ENCODE data around the gene FIBIN. TPM values are rescaled to one million over a fixed set of nuclear protein-coding genes. Genes with fewer than 3 reads are reported as not detected.

The FIBIN gene
- total and polyA plus RNA-seq, 2 experiments from 2014 or later = 36.5 to 36.7 TPM

DNA sequence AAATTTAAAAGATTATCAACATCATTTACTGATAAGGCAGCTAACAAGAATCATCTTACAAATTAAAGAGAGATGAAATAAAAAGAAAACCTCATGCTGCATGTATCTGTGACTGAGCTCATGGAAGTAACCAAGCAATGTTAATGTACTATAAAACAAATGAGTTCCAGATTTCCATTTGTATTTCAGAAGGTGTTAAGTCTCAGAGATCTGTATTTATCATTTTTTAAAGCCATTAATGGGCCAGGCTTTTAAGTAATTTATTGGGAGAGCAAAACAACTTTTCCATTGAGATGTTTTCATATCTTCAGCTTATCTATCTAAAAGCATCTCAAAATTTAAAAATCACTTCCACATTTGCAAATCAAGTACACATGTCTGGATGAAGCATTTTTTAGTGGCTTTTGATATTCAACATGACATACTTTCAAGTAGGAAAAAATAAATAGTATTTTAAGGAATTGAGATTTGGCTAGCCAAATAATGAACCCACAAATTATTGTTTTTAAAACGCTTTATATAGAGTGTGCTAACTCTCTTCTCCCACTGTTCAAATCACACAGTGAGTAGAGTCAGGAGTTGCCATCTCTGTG, 28.8 kb downstream of the FIBIN start:
- no peaks in the 10 kb centered on the region for H3K9me2 ChIP-seq (replicated peaks; ENCODE audit: insufficient read depth)
- H3K9me3 ChIP-seq (ENCODE audit: low read depth) = no peaks in the 10 kb centered on the region
- no peak for DNase-seq (ENCODE audit: low spot score)
- no peak for TF ChIP-seq EZH2phosphoT487 (IDR thresholded peaks at IDR 0.05; ENCODE audit: low read depth, severe bottlenecking, unreplicated experiment)
- TF ChIP-seq, protein P1, sequence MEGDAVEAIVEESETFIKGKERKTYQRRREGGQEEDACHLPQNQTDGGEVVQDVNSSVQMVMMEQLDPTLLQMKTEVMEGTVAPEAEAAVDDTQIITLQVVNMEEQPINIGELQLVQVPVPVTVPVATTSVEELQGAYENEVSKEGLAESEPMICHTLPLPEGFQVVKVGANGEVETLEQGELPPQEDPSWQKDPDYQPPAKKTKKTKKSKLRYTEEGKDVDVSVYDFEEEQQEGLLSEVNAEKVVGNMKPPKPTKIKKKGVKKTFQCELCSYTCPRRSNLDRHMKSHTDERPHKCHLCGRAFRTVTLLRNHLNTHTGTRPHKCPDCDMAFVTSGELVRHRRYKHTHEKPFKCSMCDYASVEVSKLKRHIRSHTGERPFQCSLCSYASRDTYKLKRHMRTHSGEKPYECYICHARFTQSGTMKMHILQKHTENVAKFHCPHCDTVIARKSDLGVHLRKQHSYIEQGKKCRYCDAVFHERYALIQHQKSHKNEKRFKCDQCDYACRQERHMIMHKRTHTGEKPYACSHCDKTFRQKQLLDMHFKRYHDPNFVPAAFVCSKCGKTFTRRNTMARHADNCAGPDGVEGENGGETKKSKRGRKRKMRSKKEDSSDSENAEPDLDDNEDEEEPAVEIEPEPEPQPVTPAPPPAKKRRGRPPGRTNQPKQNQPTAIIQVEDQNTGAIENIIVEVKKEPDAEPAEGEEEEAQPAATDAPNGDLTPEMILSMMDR (IDR thresholded peaks at IDR 0.05; ENCODE audit: poor library complexity) = no peak
- TF ChIP-seq EZH2 (IDR thresholded peaks at IDR 0.05; ENCODE audit: borderline replicate concordance) = no peak
- no peak overlapping the region for H3K4me2 ChIP-seq
- peaks cover 5% of the 10 kb centered on the region for H3K4me1 ChIP-seq (ENCODE audit: insufficient read depth)
- H4K20me1 ChIP-seq (ENCODE audit: insufficient read depth, poor library complexity, severe bottlenecking) = no peaks in the 10 kb centered on the region
- H3K36me3 ChIP-seq (replicated peaks; ENCODE audit: insufficient read depth, low read depth) = no peaks in the 10 kb centered on the region
- no peaks in the 10 kb centered on the region for H3K79me2 ChIP-seq
- no peak overlapping the region for H2AFZ ChIP-seq
- no peak overlapping the region for H3K4me3 ChIP-seq
- no peak overlapping the region for H3K27ac ChIP-seq
- H3K27me3 ChIP-seq = no peaks in the 10 kb centered on the region
- WGBS (ENCODE audit: low lambda C conversion rate, missing lambda C conversion rate) = 41% methylated on average over 1 of the region's 1 CpG

DNA sequence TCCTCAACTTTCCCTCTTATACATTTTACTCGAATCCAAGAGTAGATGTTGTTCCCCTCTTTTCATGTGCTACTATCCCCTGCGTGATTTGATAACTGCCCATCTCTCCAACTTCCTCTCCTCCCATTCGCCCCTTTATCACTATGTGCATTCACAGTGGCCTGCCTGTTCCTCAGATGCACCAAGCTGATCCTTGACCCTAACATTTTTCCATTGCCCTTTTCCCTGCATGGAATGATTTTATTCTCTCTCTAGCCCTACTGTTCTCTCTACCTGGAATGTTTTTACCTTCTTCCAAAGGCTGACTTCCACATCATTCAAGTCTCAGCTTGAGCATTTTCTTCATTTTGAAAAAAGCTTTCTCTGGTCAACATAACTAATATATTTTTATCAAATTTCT, 31.0 kb downstream of the FIBIN start:
- H3K27me3 ChIP-seq = no peaks in the 10 kb centered on the region
- TF ChIP-seq EZH2 (IDR thresholded peaks at IDR 0.05; ENCODE audit: borderline replicate concordance) (no peak), EZH2phosphoT487 (IDR thresholded peaks at IDR 0.05; ENCODE audit: low read depth, severe bottlenecking, unreplicated experiment) (no peak)
- TF ChIP-seq, protein P1 (IDR thresholded peaks at IDR 0.05; ENCODE audit: poor library complexity) = no peak
- 93% methylated on average over 3 of the region's 3 CpGs for WGBS (ENCODE audit: low lambda C conversion rate, missing lambda C conversion rate)

DNA sequence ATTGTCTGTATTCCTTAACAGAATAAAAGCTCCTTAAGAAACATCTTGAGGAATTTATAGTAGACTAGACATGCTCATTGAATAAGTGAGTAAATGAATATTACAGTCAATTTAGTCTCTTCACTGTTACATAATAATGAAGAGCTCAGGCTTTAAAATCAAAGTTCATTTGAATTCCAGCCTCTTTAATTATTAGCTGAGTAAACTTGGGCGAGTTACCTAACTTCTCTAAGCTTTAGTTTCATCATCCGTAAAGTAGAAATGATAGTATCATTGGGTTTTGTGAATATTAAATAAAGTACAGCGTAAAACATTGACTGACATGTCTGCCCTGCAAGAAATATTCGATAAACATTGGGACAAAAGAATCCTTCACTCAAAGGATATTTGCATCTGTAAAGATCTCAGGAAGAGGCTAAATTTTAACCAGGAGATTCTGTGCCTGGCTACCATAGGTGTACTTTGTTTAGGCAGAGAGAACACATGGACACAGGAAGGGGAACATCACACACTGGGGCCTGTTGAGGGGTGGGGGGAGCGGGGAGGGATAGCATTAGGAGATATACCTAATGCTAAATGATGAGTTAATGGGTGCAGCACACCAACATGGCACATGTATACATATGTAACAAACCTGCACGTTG, 31.5 kb downstream of the FIBIN start:
- peaks cover 10% of the 10 kb centered on the region for H3K4me1 ChIP-seq (ENCODE audit: insufficient read depth)
- no peak overlapping the region for H3K4me2 ChIP-seq
- 70% methylated on average over 6 of the region's 6 CpGs for WGBS (ENCODE audit: low lambda C conversion rate, missing lambda C conversion rate)
- H3K9me3 ChIP-seq (ENCODE audit: low read depth) = no peaks in the 10 kb centered on the region
- no peak for DNase-seq (ENCODE audit: low spot score)
- no peak overlapping the region for H3K27ac ChIP-seq
- no peaks in the 10 kb centered on the region for H3K27me3 ChIP-seq
- H3K4me3 ChIP-seq = no peak overlapping the region
- H3K79me2 ChIP-seq = no peaks in the 10 kb centered on the region
- H3K9me2 ChIP-seq (replicated peaks; ENCODE audit: insufficient read depth) = no peaks in the 10 kb centered on the region
- TF ChIP-seq EZH2 (IDR thresholded peaks at IDR 0.05; ENCODE audit: borderline replicate concordance) (no peak), EZH2phosphoT487 (IDR thresholded peaks at IDR 0.05; ENCODE audit: low read depth, severe bottlenecking, unreplicated experiment) (no peak)
- TF ChIP-seq, protein P1 (IDR thresholded peaks at IDR 0.05; ENCODE audit: poor library complexity) = no peak
- no peaks in the 10 kb centered on the region for H4K20me1 ChIP-seq (ENCODE audit: insufficient read depth, poor library complexity, severe bottlenecking)
- no peak overlapping the region for H2AFZ ChIP-seq
- no peaks in the 10 kb centered on the region for H3K36me3 ChIP-seq (replicated peaks; ENCODE audit: insufficient read depth, low read depth)

More for the DNA sequence above, 31.0 kb downstream of the FIBIN start:
- H3K79me2 ChIP-seq = no peaks in the 10 kb centered on the region
- no peaks in the 10 kb centered on the region for H3K9me3 ChIP-seq (ENCODE audit: low read depth)
- H3K27ac ChIP-seq = no peak overlapping the region
- DNase-seq (ENCODE audit: low spot score) = no peak
- no peak overlapping the region for H2AFZ ChIP-seq
- no peak overlapping the region for H3K4me2 ChIP-seq
- no peak overlapping the region for H3K4me3 ChIP-seq
- H3K4me1 ChIP-seq (ENCODE audit: insufficient read depth) = peaks cover 10% of the 10 kb centered on the region
- no peaks in the 10 kb centered on the region for H3K36me3 ChIP-seq (replicated peaks; ENCODE audit: insufficient read depth, low read depth)
- H3K9me2 ChIP-seq (replicated peaks; ENCODE audit: insufficient read depth) = no peaks in the 10 kb centered on the region
- no peaks in the 10 kb centered on the region for H4K20me1 ChIP-seq (ENCODE audit: insufficient read depth, poor library complexity, severe bottlenecking)

Data from hepatocyte (in vitro differentiated cells).